ENCODE data around the gene PRSS36. TPM values are rescaled to one million over a fixed set of nuclear protein-coding genes. Genes with fewer than 3 reads are reported as not detected.
"Not testable (repeated sequence)": the region's sequence is repeated elsewhere in the genome, so short reads cannot be mapped to it uniquely, and the experiment has no call there.

The PRSS36 gene
- total RNA-seq, 1 donor from 2014 or later, result not detected

DNA sequence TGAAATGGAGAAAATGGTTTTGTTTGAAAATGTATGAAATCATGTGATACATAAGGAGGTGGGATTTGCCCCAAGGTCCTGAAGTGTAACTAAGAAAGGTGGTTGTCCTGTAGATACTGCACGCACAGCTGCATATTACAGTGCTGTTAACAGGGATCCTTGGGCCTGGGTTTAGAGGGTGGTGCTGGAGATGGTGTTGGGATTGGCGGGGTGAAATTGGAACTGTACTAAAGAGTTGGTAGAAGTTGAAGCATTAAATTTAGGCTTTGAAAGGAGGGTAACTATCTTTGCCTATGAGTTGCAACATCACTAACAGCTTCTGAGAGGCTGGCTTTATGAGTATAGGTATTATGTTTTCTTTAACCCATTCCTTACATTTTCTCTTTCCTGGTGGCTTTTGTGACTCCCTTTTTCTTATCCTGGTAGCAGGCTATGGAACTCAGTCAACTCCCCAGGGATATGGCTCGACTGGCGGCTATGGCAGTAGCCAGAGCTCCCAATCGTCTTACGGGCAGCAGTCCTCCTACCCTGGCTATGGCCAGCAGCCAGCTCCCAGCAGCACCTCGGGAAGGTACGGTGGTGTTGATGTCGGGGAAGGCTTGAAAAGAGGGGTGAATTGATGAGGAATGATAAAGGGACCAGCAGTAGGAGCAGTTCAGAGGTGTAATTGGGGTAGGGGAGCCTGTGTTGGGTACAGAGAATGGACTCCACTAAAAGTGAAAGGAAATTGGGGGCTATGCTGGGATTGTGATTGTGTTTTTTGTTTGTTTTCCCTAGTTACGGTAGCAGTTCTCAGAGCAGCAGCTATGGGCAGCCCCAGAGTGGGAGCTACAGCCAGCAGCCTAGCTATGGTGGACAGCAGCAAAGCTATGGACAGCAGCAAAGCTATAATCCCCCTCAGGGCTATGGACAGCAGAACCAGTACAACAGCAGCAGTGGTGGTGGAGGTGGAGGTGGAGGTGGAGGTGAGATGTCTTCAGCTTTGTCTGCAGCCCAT lies 33.9 kb upstream of the PRSS36 start:
- no peak for DNase-seq

DNA sequence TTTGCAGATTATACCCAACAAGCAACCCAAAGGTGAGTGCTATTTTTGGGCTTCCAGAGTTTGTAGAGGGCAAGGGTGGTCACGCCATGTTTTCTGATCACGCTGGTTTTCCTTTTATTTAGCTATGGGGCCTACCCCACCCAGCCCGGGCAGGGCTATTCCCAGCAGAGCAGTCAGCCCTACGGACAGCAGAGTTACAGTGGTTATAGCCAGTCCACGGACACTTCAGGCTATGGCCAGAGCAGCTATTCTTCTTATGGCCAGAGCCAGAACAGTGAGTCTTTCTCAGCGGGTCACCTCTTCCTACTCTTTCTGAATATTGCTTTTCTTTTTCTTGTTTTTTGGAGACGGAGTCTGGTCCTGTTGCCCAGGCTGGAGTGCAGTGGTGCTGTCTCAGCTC lies 32.5 kb upstream of the PRSS36 start:
- DNase-seq, result no peak

DNA sequence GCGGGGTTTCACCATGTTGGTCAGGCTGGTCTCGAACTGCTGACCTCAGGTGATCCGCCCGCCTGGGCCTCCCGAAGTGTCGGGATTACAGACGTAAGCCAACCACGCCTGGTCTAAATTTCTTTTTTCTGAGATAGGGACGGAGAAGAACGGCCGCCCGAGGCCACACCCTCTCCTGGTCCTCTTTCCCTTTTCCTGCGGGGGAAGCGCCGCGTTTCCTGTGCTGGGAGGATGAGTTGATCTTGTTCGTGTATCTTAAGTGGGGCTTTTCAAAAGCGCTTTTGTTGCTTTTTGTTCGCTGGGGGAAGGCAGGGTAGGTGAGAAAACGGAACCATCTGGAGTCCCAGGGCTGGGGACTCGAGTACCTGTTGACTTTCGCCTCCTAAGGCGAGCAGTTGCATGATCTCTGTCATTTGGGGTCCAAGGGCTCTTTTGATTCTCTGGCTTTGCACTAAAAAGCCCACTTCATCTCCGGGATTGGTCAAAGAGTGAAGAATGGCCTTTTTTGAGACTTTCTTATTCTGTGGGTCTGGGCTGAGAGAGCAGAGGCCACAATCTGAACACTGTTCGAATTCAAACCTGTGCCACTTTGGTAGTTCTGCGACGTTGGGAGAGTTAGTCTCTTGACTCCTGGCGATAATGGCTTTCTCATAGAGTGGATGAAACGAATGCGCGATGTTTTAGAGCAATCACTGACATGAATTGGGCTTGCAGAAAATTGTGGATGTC lies 31.4 kb upstream of the PRSS36 start:
- peak; percentile 52 for DNase-seq

GRCh38 chr16:31179747-31180459 lies 30.0 kb upstream of the PRSS36 start, which contains the start of gene FUS:
Gene FUS (plus strand): TSS chr16:31180139. CDS start chr16:31180215, 76 bp downstream.
- peak; percentile 93 for DNase-seq

- no peak for DNase-seq
Measured at GRCh38 chr16:31179219-31179746, 29.4 kb upstream of the PRSS36 start.

DNA sequence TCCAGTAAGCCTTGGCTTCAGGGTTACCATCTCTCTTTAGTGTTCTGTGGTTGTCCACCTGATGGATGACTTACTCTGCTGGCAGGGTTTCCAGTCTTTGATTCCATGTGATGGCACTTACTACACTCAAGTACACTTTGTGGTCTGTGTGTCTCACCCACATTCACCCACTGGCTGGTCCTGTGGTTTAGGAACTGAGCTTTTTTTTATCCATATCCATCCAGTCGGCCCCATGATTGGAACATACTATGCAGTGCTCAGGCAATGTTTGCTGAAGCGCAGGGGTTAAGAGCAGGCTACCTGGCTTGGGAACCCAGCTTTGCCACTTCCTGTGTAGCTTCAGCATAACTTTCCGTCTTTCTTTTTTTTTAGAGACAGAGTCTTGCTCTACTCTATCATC lies 27.3 kb upstream of the PRSS36 start:
- no peak for DNase-seq

DNA sequence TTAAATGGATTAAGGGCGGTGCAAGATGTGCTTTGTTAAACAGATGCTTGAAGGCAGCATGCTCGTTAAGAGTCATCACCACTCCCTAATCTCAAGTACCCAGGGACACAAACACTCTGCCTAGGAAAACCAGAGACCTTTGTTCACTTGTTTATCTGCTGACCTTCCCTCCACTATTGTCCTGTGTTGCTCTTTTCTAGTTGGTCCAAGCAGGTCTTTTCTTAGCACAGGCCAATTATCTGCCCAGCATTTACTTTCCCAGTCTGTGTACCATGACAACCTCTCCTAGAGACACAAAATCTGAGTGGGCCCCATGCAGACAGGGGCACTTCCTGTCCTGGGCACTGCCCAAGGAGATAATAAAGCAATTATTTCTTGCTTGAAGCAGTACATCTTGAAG lies 20.2 kb upstream of the PRSS36 start:
- not testable (repeated sequence) for DNase-seq

GRCh38 chr16:31168848-31169247 lies 19.0 kb upstream of the PRSS36 start:
- no peak for DNase-seq

- DNase-seq, result no peak
Measured at GRCh38 chr16:31167315-31167714, 17.4 kb upstream of the PRSS36 start.

- no peak for DNase-seq
Measured at GRCh38 chr16:31157136-31157535, 7.3 kb upstream of the PRSS36 start.

DNA sequence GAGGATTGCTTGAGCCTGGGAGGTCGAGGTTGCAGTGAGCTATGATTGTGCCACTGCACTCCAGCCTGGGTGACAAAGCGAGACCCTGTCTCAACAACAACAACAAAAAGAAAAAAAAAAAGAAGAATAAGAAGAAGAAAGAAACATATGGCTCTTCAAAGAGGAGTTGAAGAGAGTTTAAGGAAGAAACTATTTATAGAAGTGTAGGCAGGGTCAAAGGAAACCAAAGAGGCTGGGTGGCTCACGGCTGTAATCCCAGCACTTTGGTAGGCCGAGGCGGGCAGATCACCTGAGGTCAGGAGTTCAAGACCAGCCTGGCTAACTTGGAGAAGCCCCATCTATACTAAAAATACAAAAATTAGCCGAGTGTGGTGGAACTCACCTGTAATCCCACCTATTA lies 1.1 kb upstream of the PRSS36 start:
- DNase-seq, result not testable (repeated sequence)

DNA sequence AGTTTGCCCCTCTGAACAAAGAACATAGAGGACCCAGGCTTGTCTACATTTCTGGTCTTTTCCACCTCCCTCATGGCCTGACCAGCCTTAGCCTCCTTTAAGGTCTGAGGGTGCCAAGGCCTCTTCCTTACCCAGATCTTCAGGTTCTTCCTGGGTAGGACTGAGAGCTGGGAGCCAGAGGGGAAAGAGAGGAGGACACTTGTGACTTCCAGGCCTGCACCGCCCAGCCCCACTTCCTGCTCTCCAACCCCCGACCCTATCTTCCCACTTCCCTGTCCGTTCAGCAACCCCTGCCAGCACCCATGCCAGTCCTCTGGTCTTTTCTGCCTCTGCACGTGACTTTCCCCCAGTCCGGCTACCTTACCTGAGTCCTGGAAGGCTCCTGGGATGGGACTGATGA lies 534 bp downstream of the PRSS36 start:
- DNase-seq, result no peak

DNA sequence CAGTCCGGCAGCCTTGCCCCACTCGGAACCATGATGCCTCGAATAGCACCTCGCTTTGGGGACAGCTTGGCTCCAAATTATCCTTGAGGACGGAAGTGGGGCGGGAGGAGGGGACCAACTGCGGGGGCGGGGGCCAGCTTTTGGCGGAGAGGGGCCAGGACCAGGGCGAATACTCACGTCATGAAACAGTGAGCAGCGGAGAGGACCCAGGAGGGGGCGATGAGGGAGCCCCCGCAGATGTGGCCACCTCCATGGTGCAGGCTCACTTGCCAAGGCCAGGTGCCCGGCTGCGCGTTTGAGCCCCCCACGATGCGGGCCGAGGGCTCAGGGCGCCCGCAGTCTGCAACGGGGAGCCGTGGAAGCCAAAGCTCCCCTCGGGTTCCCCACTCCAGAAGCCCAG lies 970 bp downstream of the PRSS36 start:
- DNase-seq, result no peak

GRCh38 chr16:31148281-31148728 lies 1.6 kb downstream of the PRSS36 start:
- DNase-seq, result no peak

DNA sequence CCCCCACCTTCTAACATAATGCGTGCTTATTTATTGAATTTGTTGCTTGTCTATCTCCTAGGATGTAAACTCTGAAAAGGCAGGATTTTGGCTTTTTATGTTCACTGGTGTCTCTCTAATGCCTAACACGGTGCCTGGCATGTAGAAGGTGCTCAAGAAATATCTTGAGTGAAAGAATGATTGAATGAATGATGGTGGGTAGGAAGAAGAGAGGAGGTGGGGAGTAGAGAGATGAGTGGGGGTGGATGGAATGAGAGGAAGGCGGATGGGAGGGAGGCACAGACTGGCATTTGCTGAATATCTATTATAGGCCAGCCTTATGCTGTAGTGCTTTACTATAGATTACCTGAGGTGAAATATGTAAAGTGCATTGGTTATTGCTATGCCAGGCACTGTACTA lies 2.3 kb downstream of the PRSS36 start:
- no peak for DNase-seq

GRCh38 chr16:31145398-31145990 lies 4.4 kb downstream of the PRSS36 start:
- no peak for DNase-seq

- not testable (repeated sequence) for DNase-seq
Measured at GRCh38 chr16:31144418-31144817, 5.4 kb downstream of the PRSS36 start.

DNA sequence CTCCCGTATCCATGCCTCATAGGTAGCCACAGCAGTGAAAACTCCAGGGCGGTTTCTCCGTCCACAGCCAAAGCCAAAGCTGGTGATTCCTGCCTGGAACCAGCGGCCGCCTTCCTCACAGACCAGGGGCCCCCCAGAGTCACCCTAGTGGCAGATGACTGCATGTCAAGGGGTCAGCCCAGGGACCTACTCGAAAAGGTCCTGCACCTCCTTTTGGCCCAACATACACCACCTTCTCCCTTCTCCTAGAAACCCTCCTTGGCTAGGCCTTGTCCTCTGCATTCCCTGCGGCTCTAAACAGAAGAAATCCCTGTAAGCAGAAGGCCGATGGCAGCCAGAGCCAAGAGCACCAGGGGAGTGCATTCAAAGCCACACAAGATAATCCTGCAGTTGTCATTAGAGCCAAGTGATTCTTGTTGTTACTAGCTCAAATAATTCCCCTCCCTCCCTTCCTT lies 6.1 kb downstream of the PRSS36 start:
- no peak for DNase-seq

DNA sequence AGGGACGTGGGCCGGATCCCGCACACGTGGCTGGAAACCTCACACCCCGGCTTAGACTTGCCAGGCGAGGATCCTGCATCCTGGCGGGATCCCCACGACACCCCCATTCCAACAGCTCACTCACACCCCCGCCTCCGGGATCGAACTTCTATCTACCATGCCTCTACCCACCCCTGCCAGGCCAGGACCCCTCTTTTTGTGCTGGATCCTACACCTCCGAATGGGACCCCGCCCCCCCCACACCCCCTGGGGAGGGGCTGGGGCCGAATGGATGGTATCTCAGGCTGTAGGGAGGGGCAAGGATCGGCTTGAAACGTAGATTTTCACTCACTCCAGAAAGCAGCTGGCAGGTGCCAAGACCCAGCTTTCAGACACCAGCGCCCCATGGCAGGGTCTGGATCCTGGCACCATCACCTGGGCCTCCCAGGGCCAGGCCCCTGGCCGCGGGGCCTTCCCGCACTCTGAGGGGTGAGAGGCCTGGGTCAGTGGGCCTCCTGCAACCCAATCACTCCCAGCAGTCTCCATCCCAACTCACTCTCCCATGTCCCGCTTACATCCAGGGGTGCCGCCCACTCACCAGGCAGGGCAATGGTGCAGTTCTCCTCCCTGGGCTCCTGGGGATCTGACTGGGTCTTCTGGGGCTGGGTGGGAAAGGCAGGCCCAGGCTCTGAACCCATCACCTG lies 6.7 kb downstream of the PRSS36 start:
- no peak for DNase-seq

- peak; percentile 99 for DNase-seq
Measured at GRCh38 chr16:31142109-31143010, 7.5 kb downstream of the PRSS36 start.

All from dermis blood vessel endothelial cell (primary cell).